DND-41 (cell line): Measurements from ENCODE around the gene ATG5.

Experiments
- EZH2 ChIP-seq: IDR thresholded peaks from 3 replicates; pipeline ENCODE4 v1.6.1; 2012; ENCODE audit warnings: borderline replicate concordance, low read depth, mild to moderate bottlenecking, moderate library complexity, low read length, inconsistent platforms; ENCODE audit not compliant: severe bottlenecking
- TF ChIP-seq, protein P1 (sequence below): IDR thresholded peaks from 2 replicates; pipeline ENCODE4 v1.5.1; 2012; ENCODE audit warnings: borderline replicate concordance, low read length, moderate library complexity, mild to moderate bottlenecking; ENCODE audit not compliant: poor library complexity, severe bottlenecking; ENCODE audit errors: extremely low read depth

DNA sequence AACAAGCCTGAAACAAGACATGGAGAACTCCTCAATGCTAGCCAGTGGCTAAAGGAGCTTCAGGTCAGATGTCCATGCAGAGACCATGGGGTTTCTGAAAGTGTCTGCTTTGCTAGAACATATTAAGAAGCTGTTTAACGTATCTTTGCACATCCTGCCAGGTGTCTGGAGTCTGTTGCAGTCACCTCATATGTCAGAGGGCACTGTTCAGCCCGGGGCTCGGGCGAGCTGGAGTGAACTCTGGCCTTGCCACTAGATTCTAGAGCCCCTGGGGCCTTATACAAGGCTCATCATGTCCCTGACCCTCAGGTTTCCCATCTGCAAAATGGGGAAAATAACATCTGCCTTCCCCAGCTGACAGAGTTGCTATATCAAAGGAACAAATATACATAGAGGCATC, 180.4 kb downstream of the ATG5 start:
- TF ChIP-seq, protein P1, sequence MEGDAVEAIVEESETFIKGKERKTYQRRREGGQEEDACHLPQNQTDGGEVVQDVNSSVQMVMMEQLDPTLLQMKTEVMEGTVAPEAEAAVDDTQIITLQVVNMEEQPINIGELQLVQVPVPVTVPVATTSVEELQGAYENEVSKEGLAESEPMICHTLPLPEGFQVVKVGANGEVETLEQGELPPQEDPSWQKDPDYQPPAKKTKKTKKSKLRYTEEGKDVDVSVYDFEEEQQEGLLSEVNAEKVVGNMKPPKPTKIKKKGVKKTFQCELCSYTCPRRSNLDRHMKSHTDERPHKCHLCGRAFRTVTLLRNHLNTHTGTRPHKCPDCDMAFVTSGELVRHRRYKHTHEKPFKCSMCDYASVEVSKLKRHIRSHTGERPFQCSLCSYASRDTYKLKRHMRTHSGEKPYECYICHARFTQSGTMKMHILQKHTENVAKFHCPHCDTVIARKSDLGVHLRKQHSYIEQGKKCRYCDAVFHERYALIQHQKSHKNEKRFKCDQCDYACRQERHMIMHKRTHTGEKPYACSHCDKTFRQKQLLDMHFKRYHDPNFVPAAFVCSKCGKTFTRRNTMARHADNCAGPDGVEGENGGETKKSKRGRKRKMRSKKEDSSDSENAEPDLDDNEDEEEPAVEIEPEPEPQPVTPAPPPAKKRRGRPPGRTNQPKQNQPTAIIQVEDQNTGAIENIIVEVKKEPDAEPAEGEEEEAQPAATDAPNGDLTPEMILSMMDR = no peak
- no peak for TF ChIP-seq EZH2
